ENCODE results near the gene MAP4.
"Not testable (repeated sequence)": the region's sequence is repeated elsewhere in the genome, so short reads cannot be mapped to it uniquely, and the experiment has no call there.

Gene MAP4

DNA sequence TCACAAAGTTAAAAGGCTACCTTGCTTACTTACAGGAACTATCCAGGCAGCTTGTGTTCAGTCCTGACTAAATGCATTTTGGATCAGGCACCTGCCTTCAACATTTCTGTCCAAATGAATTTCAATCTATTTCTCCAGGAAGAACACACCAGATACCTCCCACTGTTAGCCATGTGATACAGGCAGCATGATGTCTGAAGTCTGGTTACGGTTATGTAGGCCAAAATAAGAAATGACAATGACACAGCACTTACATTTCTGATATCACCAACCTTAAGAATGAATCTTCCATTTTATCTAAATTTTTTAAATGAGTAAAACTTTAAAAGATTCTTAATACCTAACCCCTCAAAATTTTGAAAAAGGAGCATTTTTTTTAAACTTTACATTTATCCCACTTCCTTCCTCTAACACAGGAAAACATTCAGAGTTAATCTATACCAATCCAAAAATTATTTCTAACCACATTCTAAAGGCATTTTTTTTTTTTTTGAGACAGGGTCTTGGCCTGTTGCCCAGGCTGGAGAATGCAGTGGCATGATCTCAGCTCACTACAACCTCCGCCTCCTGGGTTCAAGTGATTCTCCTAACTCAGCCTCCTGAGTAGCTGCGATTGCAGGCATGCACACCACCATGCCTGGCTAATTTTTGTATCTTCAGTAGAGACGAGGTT is at the start of gene MAP4:
Gene MAP4 (minus strand): TSS at position 116 of the 673 bp plus-strand sequence. CDS start 17,556 bp downstream, outside the sequence.
- DNase-seq (ENCODE audit: low read depth), result no peak
- TF ChIP-seq, protein P1, sequence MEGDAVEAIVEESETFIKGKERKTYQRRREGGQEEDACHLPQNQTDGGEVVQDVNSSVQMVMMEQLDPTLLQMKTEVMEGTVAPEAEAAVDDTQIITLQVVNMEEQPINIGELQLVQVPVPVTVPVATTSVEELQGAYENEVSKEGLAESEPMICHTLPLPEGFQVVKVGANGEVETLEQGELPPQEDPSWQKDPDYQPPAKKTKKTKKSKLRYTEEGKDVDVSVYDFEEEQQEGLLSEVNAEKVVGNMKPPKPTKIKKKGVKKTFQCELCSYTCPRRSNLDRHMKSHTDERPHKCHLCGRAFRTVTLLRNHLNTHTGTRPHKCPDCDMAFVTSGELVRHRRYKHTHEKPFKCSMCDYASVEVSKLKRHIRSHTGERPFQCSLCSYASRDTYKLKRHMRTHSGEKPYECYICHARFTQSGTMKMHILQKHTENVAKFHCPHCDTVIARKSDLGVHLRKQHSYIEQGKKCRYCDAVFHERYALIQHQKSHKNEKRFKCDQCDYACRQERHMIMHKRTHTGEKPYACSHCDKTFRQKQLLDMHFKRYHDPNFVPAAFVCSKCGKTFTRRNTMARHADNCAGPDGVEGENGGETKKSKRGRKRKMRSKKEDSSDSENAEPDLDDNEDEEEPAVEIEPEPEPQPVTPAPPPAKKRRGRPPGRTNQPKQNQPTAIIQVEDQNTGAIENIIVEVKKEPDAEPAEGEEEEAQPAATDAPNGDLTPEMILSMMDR (IDR thresholded peaks at IDR 0.05; ENCODE audit: low read depth, low read length, missing control alignments), result no peak
- in situ Hi-C loops (cut with HindIII; ENCODE audit: low sequenced_read_pairs), result no loop called here
- H3K4me3 ChIP-seq (ENCODE audit: low read depth, low read length), result no peak within 1 kb of the TSS

DNA sequence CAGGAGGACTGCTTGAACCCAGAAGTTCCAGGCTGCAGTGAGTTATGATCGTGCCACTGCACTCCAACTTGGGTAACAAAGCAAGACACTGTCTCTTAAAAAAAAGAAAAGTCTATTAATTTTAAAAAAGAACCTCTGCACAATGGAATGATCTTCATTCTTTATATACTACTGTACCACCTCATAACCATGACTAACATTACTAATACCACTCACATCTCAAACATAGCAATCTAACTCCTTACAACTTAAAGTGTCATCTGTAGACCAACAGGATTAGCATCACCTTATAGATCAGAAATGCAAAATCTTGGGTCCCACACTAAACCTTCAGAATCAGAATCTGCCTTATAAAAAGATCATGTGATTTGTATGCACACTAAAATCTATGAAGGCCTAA is 48.8 kb upstream of the MAP4 start:
- DNase-seq (ENCODE audit: low read depth), result no peak
- no peak overlapping the region for H3K4me3 ChIP-seq (ENCODE audit: low read depth, low read length)
- TF ChIP-seq, protein P1 (IDR thresholded peaks at IDR 0.05; ENCODE audit: low read depth, low read length, missing control alignments), result no peak
- in situ Hi-C loops (cut with HindIII; ENCODE audit: low sequenced_read_pairs), result no loop called here

GRCh38 chr3:48064292-48064829 is 48.1 kb upstream of the MAP4 start:
- no peak for DNase-seq (ENCODE audit: low read depth)
- in situ Hi-C loops (cut with HindIII; ENCODE audit: low sequenced_read_pairs), result no loop called here
- no peak overlapping the region for H3K4me3 ChIP-seq (ENCODE audit: low read depth, low read length)
- TF ChIP-seq, protein P1 (IDR thresholded peaks at IDR 0.05; ENCODE audit: low read depth, low read length, missing control alignments), result no peak

DNA sequence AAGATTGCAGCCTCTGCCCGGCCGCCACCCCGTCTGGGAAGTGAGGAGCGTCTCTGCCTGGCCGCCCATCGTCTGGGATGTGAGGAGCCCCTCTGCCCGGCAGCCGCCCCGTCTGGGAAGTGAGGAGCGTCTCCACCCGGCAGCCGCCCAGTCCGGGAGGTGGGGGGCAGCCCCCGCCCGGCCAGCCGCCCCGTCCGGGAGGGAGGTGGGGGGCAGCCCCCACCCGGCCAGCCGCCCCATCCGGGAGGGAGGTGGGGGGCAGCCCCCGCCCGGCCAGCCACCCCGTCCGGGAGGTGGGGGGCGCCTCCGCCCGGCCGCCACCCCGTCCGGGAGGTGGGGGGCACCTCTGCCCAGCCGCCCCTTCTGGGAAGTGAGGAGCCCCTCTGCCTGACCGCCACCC is 45.4 kb upstream of the MAP4 start:
- in situ Hi-C loops (cut with HindIII; ENCODE audit: low sequenced_read_pairs); H3K4me3 ChIP-seq (ENCODE audit: low read depth, low read length); DNase-seq (ENCODE audit: low read depth): not testable (repeated sequence)

DNA sequence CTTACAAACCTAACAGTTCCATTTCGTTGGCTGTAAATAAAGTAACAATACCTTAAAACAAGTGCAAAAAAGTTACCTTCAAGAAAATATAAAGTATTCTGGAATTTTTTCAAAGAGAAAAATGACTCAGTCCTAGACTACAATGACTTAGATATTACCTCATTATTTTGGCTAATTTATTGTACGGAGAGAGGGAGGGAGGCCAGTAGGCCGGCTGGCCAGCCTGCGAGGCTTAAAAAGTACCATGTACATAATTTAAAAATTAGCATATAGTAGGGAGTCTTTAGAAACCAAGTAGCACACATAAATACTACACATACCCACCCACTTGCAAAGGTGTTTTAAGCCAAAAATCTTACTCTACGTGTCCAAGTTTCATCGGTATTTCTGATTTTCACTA is 41.9 kb upstream of the MAP4 start:
- in situ Hi-C loops (cut with HindIII; ENCODE audit: low sequenced_read_pairs), result no loop called here
- TF ChIP-seq, protein P1 (IDR thresholded peaks at IDR 0.05; ENCODE audit: low read depth, low read length, missing control alignments), result no peak
- H3K4me3 ChIP-seq (ENCODE audit: low read depth, low read length), result no peak overlapping the region
- DNase-seq (ENCODE audit: low read depth), result no peak

DNA sequence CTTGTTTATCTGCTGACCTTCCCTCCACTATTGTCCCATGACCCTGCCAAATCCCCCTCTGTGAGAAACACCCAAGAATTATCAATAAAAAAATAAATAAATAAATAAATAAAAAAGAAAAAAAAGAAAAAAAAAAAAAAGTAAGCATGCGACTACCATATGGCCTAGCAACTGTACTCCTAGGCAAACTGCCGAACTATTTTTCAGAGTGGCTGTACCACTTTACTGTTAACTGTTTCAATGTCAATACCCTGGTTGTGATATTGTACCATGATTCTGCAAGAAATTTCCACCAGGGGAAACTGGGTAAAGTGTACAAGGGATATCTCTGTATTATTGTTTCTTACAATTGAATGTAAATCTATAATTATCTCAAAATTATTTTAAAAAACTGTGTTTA is 41.3 kb upstream of the MAP4 start:
- in situ Hi-C loops (cut with HindIII; ENCODE audit: low sequenced_read_pairs), result no loop called here
- DNase-seq (ENCODE audit: low read depth), result no peak

More for the DNA sequence above, 41.3 kb upstream of the MAP4 start:
- no peak overlapping the region for H3K4me3 ChIP-seq (ENCODE audit: low read depth, low read length)
- TF ChIP-seq, protein P1 (IDR thresholded peaks at IDR 0.05; ENCODE audit: low read depth, low read length, missing control alignments), result no peak

All from astrocyte of the cerebellum (primary cell).